Activated CD8-positive, alpha-beta T cell treated with anti-CD3 and anti-CD28 coated beads for 36 hours (primary cell): Measurements from ENCODE around the gene ZNF44. TPM values are rescaled to one million over a fixed set of nuclear protein-coding genes. Genes with fewer than 3 reads are reported as not detected.

Experiments
- ATAC-seq: fragments of 200-7000 bp; cut with Tn5 transposase; one replicate; pipeline ENCODE4 v1.10.0; 2021; ENCODE audit warnings: mild to moderate bottlenecking, moderate library complexity
- CTCF ChIA-PET: fragments of 350-600 bp; sonication (Branson Sonifier 250); formaldehyde crosslinking; loops from one replicate; lab custom pipeline; 2021; ENCODE audit warnings: antibody characterized with exemption; lab: Charles Lee
- POLR2A ChIA-PET: fragments of 350-600 bp; sonication (Branson Sonifier 250); formaldehyde crosslinking; loops from one replicate; lab custom pipeline; 2021; ENCODE audit warnings: antibody characterized with exemption; lab: Charles Lee
- DNase-seq: peaks from one replicate; pipeline ENCODE4 v3.0.0-alpha.2; 2020
- H3K27ac Mint-ChIP-seq: one replicate; pipeline ENCODE4 v1.8.0; 2021; ENCODE audit warnings: mild to moderate bottlenecking, mixed read lengths
- H3K27me3 Mint-ChIP-seq: one replicate; pipeline ENCODE4 v1.8.0; 2021; ENCODE audit warnings: mixed read lengths
- H3K36me3 Mint-ChIP-seq: one replicate; pipeline ENCODE4 v1.8.0; 2021; ENCODE audit warnings: low read depth, mixed read lengths
- H3K4me1 Mint-ChIP-seq: one replicate; pipeline ENCODE4 v1.8.0; 2021; ENCODE audit warnings: low read depth, mixed read lengths
- H3K4me3 Mint-ChIP-seq: one replicate; pipeline ENCODE4 v1.8.0; 2021; ENCODE audit warnings: mild to moderate bottlenecking, moderate library complexity, mixed read lengths
- H3K9me3 Mint-ChIP-seq: one replicate; pipeline ENCODE4 v1.8.0; 2021; ENCODE audit warnings: mixed read lengths
- intact Hi-C: fragments of 100-400 bp; cut with micrococcal nuclease; formaldehyde crosslinking; loops from one replicate; pipeline ENCODE4 v1.10.0; 2022
- total RNA-seq, 2 experiments: library from RNA; stranded (reverse); gene quantifications; one replicate each; pipeline ENCODE4 v1.2.3, GENCODE V29; 2021
- TF ChIP-seq, protein P1 (sequence below): fragments of 200-600 bp; IDR thresholded peaks from one replicate; pipeline ENCODE4 v1.8.0; 2022; ENCODE audit warnings: antibody characterized with exemption, mild to moderate bottlenecking

Gene ZNF44
- total RNA-seq, 2 experiments from 2014 or later = 6.1 to 7.1 TPM

DNA sequence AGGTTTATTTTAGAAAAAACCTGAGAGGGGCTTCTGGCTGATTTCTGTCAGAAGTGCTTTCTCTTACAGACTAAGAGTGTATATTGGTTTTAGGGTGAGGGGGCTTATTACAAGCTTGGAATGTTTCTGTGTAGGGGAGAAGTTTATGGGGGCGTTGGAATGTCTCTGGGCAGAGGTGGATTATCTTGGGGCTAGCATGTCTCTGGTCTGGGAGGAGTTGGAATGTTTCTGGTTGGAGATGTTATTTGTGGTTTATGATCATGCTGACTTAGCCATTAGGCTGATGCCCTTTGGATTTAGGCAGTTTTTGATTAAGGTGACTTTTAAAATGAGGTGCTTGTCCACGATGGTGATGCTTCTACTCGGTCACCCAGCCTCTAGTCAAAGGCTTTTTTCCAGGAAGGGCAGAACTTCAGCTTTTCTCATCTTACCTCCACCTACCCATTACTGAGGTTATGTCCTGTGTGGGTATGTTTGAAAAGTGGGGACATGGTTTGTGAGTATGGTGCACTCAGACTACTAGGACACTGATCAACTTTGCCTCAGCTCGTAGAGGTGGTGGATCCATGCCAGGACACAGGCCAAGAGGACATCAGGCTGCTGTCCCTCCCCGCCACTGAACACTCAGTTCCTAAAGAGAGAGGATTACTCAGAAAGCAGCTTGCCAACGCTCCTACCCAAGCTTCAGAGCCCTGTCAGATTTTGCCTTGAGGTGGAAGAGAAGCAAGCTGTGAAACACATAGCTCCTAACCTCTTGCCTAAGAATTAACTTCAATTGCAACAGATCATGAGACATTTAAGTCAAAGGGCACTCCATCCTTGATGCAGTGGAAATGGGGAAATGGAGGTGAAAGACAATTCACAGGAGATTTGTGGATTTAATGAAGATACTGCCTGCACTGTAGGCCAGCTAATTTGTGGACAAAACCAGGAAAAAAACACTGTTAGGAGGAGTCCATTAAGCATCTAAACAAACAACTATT is 63.6 kb downstream of the ZNF44 start:
- Mint-ChIP-seq H3K9me3 (peaks cover 4% of the 10 kb centered on the region), H3K27ac (no peak overlapping the region), H3K4me3 (no peak overlapping the region), H3K27me3 (no peaks in the 10 kb centered on the region), H3K36me3 (peaks cover 18% of the 10 kb centered on the region), H3K4me1 (no peaks in the 10 kb centered on the region)
- TF ChIP-seq, protein P1, sequence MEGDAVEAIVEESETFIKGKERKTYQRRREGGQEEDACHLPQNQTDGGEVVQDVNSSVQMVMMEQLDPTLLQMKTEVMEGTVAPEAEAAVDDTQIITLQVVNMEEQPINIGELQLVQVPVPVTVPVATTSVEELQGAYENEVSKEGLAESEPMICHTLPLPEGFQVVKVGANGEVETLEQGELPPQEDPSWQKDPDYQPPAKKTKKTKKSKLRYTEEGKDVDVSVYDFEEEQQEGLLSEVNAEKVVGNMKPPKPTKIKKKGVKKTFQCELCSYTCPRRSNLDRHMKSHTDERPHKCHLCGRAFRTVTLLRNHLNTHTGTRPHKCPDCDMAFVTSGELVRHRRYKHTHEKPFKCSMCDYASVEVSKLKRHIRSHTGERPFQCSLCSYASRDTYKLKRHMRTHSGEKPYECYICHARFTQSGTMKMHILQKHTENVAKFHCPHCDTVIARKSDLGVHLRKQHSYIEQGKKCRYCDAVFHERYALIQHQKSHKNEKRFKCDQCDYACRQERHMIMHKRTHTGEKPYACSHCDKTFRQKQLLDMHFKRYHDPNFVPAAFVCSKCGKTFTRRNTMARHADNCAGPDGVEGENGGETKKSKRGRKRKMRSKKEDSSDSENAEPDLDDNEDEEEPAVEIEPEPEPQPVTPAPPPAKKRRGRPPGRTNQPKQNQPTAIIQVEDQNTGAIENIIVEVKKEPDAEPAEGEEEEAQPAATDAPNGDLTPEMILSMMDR = no peak
- ChIA-PET POLR2A (no interaction called here), CTCF (no interaction called here)
- no peak for DNase-seq
- ATAC-seq = no peak
- intact Hi-C loops = no loop called here

DNA sequence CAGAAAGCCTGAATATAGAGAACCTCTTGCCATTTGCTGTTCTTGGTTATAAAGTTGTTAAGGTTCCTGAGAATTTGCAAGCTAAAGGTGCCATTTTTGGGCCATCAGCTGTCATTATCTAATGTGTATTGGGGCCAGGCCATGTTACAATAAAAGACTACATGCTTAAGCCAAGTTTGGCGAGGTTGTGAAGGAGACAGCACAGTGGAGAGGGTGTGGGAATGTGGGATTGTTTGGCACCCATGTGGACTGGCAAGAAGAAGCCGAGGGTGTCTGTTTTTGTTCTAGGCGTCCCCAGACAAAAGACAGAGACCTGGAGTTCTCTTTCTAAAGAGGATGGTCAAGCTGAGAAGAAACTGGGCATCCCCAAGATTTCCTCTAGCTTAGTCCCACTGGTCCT is 64.7 kb downstream of the ZNF44 start:
- ATAC-seq (no peak), DNase-seq (no peak)
- Mint-ChIP-seq H3K9me3 (peaks cover 4% of the 10 kb centered on the region), H3K4me3 (no peak overlapping the region), H3K27ac (no peak overlapping the region), H3K36me3 (peaks cover 17% of the 10 kb centered on the region), H3K4me1 (no peaks in the 10 kb centered on the region), H3K27me3 (no peaks in the 10 kb centered on the region)
- ChIA-PET POLR2A (no interaction called here), CTCF (no interaction called here)
- intact Hi-C loops = no loop called here
- TF ChIP-seq, protein P1 = no peak

DNA sequence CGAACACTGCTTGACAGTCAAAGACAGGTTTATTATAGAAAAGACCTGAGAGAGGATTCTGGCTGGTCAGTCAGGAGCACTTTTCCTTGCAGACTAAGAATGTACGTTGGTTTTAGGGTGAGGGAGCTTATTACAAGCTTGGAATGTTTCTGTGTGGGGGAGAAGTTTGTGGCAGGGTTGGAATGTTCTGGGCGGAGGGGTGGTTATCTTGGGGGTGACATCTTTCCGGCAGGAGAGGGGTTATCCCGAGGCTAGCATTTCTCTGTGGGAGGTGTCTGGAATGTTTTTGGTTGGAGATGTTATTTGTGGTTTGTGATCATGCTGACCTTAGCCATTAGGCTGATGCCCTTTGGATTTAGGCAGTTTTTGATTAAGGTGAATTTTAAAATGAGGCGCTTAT is 70.0 kb downstream of the ZNF44 start:
- ChIA-PET CTCF (no interaction called here), POLR2A (no interaction called here)
- intact Hi-C loops = no loop called here
- H3K4me3 Mint-ChIP-seq = no peak overlapping the region
- H3K27me3 Mint-ChIP-seq = no peaks in the 10 kb centered on the region
- H3K4me1 Mint-ChIP-seq = no peaks in the 10 kb centered on the region
- H3K36me3 Mint-ChIP-seq = peaks cover 10% of the 10 kb centered on the region
- peaks cover 2% of the 10 kb centered on the region for H3K9me3 Mint-ChIP-seq
- no peak for ATAC-seq
- no peak overlapping the region for H3K27ac Mint-ChIP-seq
- DNase-seq = no peak
- TF ChIP-seq, protein P1 = no peak

DNA sequence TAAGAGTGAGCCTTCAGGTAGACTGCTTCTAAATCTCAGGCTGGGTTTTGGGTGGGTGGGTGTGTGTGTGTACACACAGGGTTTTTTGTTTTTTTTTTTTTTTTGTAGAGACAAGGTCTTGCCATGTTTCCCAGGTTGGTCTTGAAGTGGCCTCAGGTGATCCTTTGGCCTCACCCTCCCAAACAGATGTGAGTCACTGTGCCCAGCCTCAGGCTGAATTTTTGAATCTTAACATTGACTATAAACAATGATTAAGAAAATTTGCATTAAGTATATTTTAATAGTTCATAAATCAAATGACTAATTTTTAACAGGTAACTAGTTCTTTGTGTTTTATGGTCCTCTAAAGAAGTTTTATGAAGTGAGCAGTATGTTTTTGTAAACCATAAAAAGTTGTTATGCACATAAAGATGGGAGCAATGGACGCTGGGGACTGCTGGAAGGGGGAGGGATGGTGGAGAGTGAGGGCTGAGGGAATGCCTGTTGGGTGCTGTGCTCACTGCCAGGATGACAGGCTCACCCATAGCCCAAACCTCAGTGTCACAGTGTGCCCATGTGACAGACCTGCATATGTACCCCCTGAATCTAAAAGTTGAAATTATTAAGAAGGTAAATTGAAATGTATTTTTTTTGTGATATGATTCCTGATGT is 71.6 kb downstream of the ZNF44 start:
- H3K36me3 Mint-ChIP-seq = peaks cover 16% of the 10 kb centered on the region
- ATAC-seq (no peak), DNase-seq (no peak)
- intact Hi-C loops = no loop called here
- H3K27ac Mint-ChIP-seq = no peak overlapping the region
- ChIA-PET POLR2A (no interaction called here), CTCF (no interaction called here)
- TF ChIP-seq, protein P1 = no peak
- peaks cover 11% of the 10 kb centered on the region for H3K9me3 Mint-ChIP-seq
- H3K4me3 Mint-ChIP-seq = no peak overlapping the region
- no peaks in the 10 kb centered on the region for H3K27me3 Mint-ChIP-seq
- H3K4me1 Mint-ChIP-seq = no peaks in the 10 kb centered on the region

Other genes starting within 250 kb of the ZNF44 start
- 1 to 10 TPM in 1 of 2 experiments, under 1 TPM in 1; 0.65 to 1.0 TPM for gene ZNF878, start 241.9 kb downstream of the ZNF44 start, total RNA-seq
- 1 to 10 TPM; 2.6 to 3.8 TPM for gene ZNF844, start 230.2 kb downstream of the ZNF44 start, total RNA-seq
- gene ZNF20, start 154.5 kb downstream of the ZNF44 start, total RNA-seq = 1 to 10 TPM; 2.0 to 3.0 TPM
- gene ZNF625, start 138.1 kb downstream of the ZNF44 start, total RNA-seq = 1 to 10 TPM; 3.9 to 4.6 TPM
- 10 to 100 TPM; 10.2 to 10.3 TPM for gene ZNF136, start 131.8 kb downstream of the ZNF44 start, total RNA-seq
- 1 to 10 TPM; 6.0 to 7.1 TPM for gene ZNF563, start 38.8 kb upstream of the ZNF44 start, total RNA-seq
- 1 to 10 TPM; 1.5 to 1.8 TPM for gene ZNF442, start 70.8 kb upstream of the ZNF44 start, total RNA-seq
- gene ZNF799, start 106.4 kb upstream of the ZNF44 start, total RNA-seq = 1 to 10 TPM; 2.4 to 3.2 TPM
- gene ZNF443, start 146.1 kb upstream of the ZNF44 start, total RNA-seq = 1 to 10 TPM; 3.1 to 3.2 TPM
- 1 to 10 TPM; 1.5 to 1.6 TPM for gene ZNF709, start 189.9 kb upstream of the ZNF44 start, total RNA-seq